GM23338 (cell line): ENCODE results near the gene GLIS2.

Experiments
- CTCF ChIP-seq, 2 experiments: fragments of 200-600 bp in 1 of 2; sonication (generic) in 1 of 2; conservative IDR thresholded peaks; 2 replicates each; pipeline versions ENCODE4 v1.5.1 to v1.6.1; 2016 to 2017; ENCODE audit warnings: antibody characterized with exemption in 2 of 2, low read depth in 2 of 2, mild to moderate bottlenecking in 2 of 2, moderate library complexity in 1 of 2
- ETS1 ChIP-seq: IDR thresholded peaks from 2 replicates; pipeline ENCODE4 v1.6.1; 2016; ENCODE audit warnings: antibody characterized with exemption
- EZH2 ChIP-seq: fragments of 200-600 bp; sonication (generic); IDR thresholded peaks from one replicate; pipeline ENCODE4 v1.8.0; 2017; ENCODE audit warnings: antibody characterized with exemption, mild to moderate bottlenecking, low read depth; ENCODE audit not compliant: unreplicated experiment
- EZH2phosphoT487 ChIP-seq: fragments of 200-600 bp; sonication (generic); IDR thresholded peaks from one replicate; pipeline ENCODE4 v1.8.1; 2018; ENCODE audit warnings: antibody characterized with exemption; ENCODE audit not compliant: unreplicated experiment
- POLR2AphosphoS5 ChIP-seq: IDR thresholded peaks from 2 replicates; pipeline ENCODE4 v1.6.1; 2016; ENCODE audit warnings: antibody characterized with exemption, low read depth
- REST ChIP-seq: IDR thresholded peaks from one replicate; pipeline ENCODE4 v1.6.1; 2018; ENCODE audit warnings: antibody characterized with exemption; ENCODE audit not compliant: unreplicated experiment
- STAT1 ChIP-seq: IDR thresholded peaks from one replicate; pipeline ENCODE4 v1.6.1; 2016; ENCODE audit warnings: antibody characterized with exemption; ENCODE audit not compliant: unreplicated experiment
- ZNF114 ChIP-seq: fragments of 250-450 bp; sonication (Bioruptor Pico); IDR thresholded peaks from 2 replicates; pipeline ENCODE4 v1.5.0; 2020; ENCODE audit warnings: mild to moderate bottlenecking, moderate library complexity
- ZNF331 ChIP-seq: fragments of 250-450 bp; sonication (Bioruptor Pico); IDR thresholded peaks from 2 replicates; pipeline ENCODE4 v1.5.0; 2020; ENCODE audit warnings: low read depth, mild to moderate bottlenecking, moderate library complexity

GRCh38 chr16:4388271-4389021 lies 72.6 kb downstream of the GLIS2 start:
- TF ChIP-seq EZH2: no peak
- TF ChIP-seq REST: no peak
- no peak for TF ChIP-seq CTCF (conservative IDR thresholded peaks at IDR 0.05; ENCODE audit: low read depth in 2 of 2)
- TF ChIP-seq STAT1: no peak
- no peak for TF ChIP-seq ZNF114 (CRISPR knock-in tag)
- TF ChIP-seq POLR2AphosphoS5: no peak
- no peak for TF ChIP-seq EZH2phosphoT487
- TF ChIP-seq ZNF331 (CRISPR knock-in tag): no peak
- TF ChIP-seq ETS1: no peak
